Islet precursor cell (in vitro differentiated cells): ENCODE measurements around the gene GRWD1.
A peak's percentile ranks its signal among the peaks of the same experiment; 100 is the strongest.
"Not testable (repeated sequence)": the region's sequence is repeated elsewhere in the genome, so short reads cannot be mapped to it uniquely, and the experiment has no call there.

ENCODE experiments used
- DNase-seq: peaks from one replicate; pipeline ENCODE4 v3.0.0-alpha.2; 2018

The GRWD1 gene

DNA sequence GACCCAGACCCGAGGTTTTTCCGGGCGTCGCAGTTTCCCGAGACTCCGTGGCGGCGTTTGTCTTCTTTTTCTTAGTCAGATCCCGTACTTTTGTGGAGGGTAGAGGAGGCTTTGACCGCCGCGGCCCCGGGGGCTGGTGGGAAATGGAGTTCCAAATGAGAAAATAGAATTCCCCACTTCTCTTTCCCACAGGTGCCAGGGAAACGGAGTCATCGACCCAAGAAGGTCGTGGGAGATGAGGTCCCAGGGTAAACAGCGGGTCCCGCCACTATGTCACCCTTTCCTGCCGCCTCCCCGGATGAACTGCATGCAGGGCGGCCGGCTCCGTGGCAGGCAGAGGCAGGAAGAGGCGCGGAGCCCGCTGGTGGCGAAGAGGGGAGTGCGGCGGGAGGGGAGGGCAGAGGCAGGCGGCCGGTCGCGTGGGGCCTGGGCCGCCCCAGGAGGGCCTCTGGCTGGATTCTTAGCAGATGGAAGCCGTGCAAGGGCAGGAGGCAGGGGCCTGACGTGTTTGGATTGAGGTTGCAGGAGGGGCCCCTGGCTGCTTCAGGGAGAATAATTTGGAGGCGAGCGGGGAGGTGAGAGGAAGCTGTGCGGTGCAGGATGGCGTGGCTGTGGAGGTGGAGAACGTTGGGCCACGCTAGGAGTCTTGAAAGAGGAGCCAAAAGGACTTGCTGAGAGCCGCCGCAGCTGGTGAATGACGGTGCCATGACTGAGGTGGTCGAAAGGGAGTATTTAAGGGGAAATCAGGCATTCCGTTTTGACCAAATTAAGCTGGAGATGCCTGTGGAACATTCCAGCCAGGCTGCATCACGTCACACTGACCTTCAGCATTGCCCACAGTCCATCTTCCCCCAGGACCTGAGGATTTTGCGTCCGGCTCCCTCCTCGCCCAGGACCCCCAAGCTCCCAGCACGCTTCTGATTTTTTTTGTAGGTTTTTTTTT lies 35.0 kb downstream of the GRWD1 start:
- DNase-seq: no peak

DNA sequence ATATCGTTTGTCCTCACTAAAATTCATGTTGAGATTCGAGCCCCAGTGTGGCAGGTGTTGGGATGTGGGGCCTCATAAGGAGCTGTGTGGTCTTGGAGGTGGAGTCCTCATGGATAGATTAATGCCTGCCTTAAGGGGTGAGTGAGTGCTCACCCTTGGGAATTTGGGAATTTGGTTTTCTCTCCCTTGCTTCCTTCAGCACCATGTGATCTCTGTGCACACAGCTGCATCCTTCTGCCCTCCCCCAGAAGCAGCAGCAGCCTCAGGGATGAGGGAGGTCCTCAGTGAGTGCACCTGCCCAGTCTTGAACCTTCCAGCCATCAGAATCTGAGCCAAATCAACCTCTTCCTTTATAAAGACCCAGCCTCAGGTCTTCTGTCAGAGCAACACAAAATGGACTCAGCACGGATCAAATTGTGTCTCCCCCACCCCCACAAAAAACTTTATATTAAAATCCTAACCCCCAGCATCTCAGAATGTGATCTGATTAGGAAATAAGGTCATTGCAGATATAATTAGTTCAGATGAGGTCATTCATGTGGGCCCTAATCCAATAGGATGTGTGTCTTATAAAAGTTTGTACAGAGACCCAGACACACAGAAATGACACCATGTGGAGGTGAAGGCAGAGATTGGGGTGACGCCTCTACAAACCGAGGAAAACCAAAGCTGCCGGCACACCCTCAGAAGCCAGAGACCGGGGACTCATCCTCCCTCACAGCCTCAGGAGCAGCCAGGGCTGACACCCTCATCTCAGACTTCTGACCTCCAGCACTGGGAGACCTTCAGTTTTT lies 36.3 kb downstream of the GRWD1 start:
- no peak for DNase-seq

DNA sequence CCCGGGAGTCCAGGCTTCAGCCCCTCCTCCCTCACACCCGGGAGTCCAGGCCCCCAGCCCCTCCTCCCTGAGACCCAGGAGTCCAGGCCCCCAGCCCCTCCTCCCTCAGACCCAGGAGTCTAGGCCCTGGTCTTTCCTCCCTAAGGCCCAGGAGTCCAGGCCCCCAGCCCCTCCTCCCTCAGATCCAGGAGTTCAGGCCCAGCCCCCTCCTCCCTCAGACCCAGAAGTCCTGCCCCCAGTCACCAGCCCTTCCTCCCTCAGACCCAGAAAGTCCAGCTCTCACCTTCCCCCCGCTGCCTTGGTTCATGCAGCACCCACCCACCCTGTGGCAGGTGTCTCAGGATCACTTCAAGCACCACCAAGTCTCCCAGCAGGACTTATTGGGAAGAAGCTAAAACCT lies 37.5 kb downstream of the GRWD1 start:
- no peak for DNase-seq

DNA sequence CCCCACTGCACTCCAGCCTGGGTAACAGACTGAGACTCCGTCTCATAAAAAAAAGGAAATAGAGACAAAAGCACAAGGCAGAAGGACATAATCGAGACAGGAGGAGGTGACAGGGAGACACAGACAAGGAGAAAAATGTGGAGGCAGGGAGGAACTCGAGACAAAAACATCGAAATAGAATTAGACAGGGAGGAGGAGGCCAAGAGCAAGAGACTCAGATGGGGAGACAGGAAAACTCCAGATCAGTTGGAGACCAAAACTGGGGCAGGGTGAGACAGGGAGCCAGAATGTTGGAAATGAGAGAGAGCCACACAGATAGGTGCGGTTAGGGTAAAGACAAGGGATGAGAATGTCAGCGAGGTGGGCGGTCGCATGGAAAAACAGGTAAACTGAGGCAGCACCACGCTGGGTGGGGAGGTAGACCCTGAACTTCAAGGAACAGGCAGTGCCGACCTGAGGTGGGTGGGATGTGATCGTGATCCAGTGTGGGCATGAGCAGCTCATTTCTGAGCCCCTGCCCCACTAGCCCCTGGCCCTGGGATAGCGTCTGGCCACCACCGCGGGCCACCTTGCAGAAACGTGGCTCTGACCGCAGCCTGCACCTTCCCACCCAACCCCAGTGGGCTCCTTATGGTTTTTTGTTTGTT lies 38.6 kb downstream of the GRWD1 start:
- no peak for DNase-seq

DNA sequence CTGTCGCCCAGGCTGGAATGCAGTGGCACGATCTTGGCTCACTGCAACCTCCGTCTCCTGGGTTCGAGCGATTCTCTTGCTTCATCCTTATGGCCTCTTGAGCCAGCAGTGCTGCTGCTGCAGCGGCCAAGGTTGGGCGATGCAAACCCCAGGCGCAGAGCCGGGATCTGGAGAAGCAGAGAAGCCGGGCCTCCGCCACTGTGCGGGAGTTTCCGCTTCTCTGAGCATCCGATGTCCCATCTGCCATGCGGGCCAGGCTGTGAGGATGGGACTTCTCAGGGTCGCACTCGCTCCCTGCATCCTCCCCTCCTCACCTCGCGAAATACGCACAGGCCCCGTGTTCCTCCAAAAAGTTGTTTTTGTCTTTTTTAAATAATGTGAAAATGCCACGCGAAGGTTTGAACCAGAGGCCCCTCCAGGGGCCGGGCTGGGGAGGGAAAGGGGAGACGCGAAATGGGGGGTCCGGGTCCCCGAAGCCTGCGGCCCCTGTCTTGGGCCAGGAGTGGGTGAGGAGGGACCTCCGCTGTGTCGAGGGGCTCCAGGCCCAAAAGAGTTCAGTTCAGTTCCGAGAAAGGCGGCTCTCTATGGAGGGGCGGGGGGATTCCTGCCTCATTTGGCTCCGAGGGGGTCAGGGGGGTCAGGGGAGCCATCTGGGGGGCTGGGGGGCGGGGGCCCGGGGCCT lies 39.3 kb downstream of the GRWD1 start:
- no peak for DNase-seq

DNA sequence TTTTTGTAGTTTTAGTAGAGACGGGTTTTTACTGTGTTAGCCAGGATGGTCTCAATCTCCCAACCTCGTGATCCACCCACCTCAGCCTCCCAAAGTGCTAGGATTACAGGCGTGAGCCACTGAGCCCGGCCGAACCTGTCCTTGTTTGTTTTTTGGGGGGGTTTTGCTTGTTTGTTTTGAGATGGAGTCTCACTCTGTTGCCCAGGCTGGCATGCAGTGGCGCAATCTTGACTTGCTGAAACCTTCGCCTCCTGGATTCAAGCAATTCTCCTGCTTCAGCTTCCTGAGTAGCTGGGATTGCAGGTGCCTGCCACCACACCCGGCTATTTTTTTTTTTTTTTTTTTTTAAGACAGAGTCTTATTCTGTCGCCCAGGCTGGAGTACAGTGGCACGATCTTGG lies 40.9 kb downstream of the GRWD1 start:
- not testable (repeated sequence) for DNase-seq

DNA sequence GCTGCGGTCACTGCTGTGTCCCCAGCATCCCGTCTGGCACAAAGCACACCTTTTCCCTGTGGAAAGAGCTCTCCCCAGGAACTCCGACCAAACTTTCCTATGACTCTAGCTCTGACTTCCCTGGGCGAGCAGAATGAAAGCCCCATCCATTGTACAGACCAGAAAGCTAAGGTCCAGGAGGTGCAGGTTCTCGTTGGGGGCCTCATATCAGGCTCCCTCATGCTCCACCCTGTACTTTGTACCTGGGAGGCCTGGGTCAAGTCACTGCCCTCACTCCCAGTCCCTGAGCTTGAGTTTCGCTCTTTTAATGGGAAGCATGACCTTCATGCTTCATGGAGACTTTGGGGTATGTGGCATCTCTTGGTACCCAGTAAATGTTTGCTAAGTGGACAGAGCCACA lies 41.8 kb downstream of the GRWD1 start:
- no peak for DNase-seq

DNA sequence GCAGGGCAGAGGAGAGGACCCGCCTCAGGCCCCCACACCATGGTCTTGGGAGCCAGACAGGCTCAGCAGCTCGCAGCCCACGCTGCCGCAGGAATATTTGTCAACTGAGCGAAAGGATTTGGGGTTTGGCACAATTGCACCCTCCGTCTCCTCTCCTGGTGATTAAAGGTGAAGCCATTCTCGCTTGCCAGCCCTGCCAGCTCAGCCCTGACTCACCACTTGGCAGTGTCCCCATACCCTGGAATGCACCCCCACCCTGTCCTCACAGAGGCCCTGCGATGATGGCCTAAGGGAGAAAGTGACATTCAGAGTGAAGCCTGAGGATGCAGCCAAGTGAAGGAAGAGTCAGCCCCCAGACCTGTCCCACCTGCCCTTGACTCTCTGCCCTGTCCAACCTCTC lies 42.2 kb downstream of the GRWD1 start:
- DNase-seq: no peak

DNA sequence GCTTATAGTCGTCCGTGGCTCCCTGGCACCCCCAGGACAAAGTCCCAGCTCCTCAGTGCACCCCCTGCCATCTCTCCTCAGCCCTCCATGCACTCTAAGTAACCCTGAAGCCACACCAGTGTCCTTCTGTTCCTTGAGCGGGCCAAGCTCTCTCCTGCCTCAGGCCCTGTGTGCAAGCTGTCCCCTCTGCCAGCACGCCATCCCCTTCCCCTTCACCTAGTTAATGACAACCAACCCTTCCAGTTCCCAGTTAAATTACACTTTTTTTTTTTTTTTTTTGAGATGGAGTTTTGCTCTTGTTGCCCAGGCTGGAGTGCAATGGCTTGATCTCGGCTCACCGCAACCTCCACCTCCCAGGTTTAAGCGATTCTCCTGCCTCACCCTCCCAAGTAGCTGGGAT lies 42.7 kb downstream of the GRWD1 start:
- not testable (repeated sequence) for DNase-seq

DNA sequence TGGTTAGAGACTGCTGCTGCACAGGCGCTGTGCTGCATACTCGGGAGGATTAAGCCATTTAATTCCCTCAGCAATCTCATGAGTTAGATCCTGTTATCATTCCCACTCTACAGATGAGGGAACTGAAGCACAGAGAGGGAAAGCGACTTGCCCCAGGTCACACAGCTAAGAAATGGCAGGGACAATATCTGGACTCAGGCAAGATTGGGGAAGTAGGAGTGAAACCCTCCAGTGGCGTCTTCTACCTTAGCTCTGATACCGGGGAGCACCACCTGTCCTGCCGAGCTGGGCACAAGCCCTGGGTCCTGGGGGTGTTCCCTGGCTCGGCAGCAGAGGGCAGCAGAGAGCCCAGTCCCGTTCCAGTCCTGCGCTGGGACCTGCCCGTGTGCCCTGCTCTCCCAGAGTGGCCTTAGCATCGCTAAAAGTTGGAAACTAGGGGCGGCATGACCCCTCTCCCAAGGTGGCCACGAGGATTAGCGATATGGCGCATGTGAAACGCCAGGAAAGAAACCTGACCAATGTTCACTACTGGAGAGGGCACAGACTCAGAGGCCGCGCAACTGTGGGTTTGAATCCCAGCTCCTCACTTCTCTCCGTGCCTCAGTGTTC lies 43.9 kb downstream of the GRWD1 start:
- peak; percentile 91 for DNase-seq

DNA sequence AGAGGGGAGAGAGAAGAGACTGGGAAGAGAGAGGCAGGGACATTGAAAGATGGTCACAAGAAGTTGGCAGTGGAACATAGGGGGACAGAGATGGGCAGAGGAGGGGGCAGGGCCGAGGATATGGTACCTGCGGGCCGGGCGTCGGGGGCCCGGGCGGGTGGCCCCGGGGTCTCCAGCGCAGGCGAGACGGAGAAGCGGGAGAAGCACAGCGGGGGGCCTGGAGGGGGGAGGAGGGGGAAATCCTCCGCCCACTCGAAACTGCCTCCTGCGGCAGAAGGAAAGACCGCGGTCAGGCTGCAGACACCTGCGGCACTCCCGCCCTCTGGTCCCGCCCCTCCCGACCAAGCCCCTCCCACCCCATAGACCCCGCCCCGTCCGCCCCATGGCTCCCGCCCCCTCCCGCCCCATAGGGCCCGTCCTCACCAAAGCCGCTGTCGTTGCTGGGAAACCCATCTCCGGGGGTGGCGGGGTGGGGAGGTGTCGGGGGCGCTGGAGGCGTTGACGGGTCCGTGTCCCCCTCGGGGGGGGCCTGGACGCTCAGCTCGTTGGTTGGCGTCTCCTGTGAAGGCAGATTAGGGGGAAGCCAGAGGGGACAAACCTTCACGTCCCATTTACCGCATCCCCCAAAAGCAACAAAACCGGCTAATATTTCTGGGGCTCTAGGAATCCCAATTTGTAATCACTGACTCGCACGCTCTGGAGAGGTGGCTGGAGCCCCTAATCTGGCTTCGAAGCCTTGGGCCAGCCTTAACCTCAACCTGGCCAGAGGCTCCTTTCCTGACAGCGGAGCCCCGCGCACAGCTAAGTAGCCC lies 45.4 kb downstream of the GRWD1 start:
- peak; percentile 85 for DNase-seq

DNA sequence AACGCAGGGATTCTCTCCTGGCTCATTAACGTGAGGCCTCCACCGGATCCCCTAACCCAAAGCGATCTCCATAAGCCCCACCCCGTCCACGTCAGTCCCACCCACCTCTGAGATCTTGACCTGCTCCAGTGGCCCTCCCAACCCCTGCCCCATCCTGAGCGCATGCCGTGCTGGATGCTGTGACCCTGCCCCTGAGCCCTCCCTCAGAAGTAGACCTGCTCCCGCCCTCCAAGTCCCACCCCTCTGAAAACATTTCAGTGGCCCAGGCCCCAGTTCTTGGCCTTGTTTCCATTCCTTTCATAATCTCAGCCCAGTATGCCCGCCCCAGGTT lies 46.0 kb downstream of the GRWD1 start:
- peak; percentile 91 for DNase-seq

DNA sequence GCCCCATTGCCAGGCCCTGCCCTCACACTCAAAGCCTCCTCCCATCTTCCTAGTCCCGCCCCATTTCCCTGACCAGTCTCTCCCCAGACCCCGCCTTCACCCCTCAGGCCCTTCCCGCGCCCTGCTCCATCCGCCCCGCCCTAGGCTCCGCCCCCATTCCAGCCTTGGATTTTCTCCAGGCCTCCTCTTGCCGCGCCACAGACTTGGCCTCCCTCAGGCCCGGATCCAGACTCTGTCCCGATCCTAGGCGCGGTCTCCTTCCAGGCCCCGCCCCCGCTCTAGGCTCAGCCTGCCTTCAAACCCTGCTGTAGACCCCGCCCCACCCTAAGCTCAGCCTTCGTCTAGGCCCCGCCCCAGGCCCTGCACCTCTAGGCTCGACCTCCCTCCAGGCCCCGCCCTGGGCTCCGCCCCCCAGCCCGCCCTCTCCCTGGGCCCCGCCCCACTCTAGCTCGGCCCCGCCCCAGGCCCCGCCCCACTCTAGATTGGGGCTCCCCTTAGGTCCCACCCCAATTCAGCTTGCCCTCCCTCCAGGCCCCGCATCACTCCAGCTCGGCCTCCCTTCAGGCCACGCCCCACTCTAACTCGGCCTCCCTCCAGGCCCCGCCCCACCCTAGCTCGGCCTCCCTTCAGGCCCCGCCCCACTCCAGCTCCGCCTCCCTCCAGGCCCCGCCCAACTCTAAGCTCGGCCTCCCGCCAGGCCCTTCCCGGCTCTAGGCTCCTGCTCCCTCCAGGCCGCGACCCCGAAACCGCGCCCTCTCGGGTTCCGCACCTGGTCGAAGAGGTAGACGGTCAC lies 47.3 kb downstream of the GRWD1 start:
- DNase-seq: peak; percentile 99

DNA sequence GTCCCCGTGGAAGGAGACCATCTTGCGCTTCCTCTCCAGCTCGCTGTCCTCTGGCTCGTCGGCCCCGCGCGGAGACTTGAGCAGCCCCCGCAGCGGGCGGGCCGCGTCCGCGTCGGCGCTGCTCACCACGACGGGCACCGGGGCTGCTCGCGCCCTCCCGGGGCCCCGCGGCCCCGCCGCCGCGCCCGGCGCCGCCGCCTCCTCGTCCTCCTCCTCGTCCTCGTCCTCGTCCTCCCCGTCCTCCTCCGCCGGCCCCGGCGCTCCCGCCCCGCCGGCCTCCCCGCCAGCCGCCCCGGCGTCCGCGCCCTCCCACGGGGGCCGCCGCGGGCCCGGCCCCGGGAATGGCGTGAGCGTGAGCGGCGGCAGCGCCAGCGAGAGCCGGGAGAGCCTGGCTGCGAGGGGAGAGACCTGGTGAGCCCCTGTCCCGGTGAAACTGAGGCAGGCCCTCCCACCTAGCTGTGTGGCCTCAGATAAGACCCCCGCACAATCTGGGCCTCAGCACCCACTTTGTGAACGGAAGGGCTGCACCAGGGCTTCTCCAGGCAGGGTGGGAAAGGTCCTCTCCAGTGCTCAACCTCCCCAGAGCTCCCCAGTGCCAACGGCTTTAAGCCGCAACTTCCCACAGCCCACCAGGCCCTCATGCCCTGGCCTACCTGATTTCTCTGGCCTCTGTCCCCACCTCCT lies 48.1 kb downstream of the GRWD1 start:
- no peak for DNase-seq

DNA sequence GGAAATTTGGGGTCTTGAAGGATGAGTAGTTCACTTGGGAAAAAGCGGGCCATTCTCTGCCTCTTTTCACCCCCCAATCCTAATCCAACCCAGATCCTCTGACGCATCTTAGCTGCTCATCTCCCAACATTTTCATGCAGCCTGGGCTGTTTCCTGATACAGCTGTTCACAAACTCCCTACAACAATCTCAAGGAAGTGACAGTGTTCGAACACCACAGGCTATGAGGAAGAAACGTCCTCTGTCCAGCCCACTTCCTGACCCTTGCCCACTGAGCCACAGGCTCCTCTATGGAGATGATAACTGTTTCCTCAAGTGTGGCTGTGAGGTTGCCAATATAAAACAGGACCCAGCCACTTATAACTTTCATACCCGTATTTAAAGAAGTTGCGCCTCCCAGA lies 49.6 kb downstream of the GRWD1 start:
- DNase-seq: no peak

DNA sequence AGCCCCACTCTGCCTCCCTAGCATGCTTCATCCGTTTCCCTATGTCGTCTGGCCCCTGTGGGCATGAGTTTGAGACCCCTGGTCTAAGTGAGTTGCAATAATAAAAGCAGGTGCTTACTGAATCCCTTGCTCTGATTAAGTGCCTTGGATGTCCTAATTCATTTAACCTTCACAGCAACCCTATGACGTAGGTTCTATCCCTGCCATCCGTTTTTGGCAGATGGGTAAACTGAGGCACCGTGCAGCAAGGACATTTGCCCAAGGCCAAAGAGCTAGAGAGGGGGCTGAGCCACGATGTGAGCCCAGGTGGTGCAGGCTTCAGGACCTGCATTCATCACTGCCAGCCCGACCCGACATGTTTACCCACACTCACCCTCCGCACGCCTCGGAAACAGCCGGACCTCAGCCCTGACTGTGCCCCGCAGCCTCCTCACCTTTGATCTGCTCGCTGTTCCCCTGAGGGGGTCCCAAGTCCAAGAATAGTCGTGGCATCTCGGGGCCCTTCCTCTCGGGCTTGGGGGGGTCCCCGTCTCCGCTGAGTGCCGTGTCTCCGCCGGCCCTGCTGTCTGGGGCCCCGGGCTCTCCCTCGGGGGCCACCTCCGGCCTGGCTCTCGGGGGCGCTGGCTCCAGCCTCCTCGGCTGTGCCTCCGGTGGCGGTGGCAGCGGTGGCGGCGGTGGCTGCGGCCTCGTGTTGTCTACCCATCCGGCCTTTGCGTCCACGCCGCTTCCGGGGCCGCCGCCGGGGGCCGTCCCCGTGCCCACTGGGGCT lies 51.4 kb downstream of the GRWD1 start:
- no peak for DNase-seq

DNA sequence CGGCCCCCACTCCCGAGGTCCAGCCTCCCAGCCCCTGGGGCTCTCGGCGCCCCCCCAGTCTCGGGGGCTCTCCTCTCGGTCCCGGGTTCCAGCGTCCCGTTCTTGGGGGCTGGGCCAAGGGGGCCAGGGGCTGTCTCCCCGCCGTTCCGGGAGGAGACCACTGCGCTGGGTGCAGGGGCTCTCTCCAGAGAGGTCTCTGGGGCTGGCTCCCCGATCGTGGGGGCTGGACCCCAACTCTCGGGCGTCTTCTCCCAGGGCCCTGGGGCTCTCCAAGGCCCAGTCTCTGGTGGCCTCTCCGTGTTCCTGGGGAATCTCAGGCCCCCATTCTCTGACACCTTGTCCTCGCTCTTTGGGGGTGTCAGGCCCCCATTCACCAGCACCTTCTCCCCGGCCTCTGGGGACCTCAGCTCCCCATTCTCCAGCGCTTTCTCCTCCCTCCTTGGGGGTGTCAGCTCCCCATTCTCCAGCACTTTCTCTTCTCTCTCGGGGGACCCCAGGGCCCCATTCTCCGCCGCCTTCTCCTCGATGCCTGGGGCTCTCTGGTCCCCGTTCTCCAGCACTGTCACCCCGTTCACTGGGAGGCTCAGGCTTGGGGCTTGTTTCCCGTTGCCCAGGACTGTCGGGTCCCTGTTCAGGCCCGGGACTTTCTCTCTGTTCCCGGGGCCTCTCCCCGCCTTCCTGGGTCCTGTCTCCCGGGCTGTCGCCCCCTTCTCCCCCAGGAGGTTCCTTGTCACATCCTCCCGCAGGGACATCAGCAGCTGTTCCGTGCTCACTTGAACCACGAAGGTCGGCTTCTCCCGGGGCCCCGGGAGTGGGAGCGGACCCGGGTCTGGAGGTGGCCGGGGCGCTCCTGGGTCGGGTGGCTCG lies 52.2 kb downstream of the GRWD1 start:
- DNase-seq: no peak

DNA sequence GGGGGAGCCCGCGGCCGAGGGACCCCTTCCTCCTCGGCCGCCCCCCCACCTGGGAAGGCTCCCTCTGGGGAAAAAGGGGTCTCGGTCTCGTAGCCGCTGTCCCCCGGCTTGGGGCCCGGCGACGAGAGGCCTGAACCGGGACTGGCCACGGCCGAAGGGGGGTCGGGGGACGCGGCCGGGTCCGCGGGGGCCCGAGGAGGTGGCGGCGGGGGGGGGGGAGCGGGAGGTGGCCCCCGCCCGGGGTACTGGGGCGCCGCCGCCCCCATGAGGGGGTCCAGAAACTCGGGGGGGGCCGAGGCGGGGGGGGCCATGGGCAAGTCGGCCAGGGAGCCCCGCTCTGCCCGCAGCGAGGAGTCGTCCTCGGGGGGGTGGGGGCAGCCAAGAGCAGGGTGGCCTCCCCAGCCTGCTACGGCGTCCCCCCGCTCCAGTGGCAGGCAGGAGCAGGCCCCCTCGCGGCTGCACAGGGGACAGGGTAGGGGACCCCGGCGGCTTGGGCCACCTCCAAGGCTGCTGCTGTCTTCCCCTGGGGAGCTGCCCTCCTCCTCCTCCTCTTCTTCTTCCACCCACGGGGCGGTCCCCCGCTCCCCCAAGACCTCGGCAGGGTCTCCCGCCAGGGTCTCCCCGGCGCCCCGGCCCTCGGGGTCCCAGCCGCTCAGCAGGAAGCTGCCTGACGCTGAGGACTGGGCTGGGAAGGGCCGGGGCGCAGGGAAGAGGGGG lies 53.0 kb downstream of the GRWD1 start:
- no peak for DNase-seq
